ENCODE measurements around the gene KCNK1. TPM values are rescaled to one million over a fixed set of nuclear protein-coding genes. Genes with fewer than 3 reads are reported as not detected.

KCNK1 gene
- total RNA-seq, 1 donor from 2014 or later: 5.6 TPM

- no peaks in the 10 kb centered on the region for H3K36me3 Mint-ChIP-seq (ENCODE audit: low read depth, unreplicated experiment)
- no peak for DNase-seq (ENCODE audit: low spot score)
- H3K27me3 Mint-ChIP-seq (ENCODE audit: unreplicated experiment): peaks cover 5% of the 10 kb centered on the region
- no peaks in the 10 kb centered on the region for H3K9me3 Mint-ChIP-seq (ENCODE audit: unreplicated experiment)
- H3K4me1 Mint-ChIP-seq (ENCODE audit: unreplicated experiment): peaks cover 9% of the 10 kb centered on the region
- no peak for TF ChIP-seq CTCF (IDR thresholded peaks at IDR 0.05; ENCODE audit: unreplicated experiment)
- no peak overlapping the region for H3K4me3 Mint-ChIP-seq (ENCODE audit: unreplicated experiment)
- H3K27ac Mint-ChIP-seq (ENCODE audit: unreplicated experiment): no peak overlapping the region
Measured at GRCh38 chr1:233620065-233620464, 6.2 kb downstream of the KCNK1 start.

GRCh38 chr1:233621923-233622322 is 8.0 kb downstream of the KCNK1 start:
- Mint-ChIP-seq H3K36me3 (ENCODE audit: low read depth, unreplicated experiment) (no peaks in the 10 kb centered on the region), H3K4me1 (ENCODE audit: unreplicated experiment) (no peaks in the 10 kb centered on the region), H3K27me3 (ENCODE audit: unreplicated experiment) (no peaks in the 10 kb centered on the region), H3K9me3 (ENCODE audit: unreplicated experiment) (no peaks in the 10 kb centered on the region), H3K27ac (ENCODE audit: unreplicated experiment) (no peak overlapping the region), H3K4me3 (ENCODE audit: unreplicated experiment) (no peak overlapping the region)
- DNase-seq (ENCODE audit: low spot score): no peak
- TF ChIP-seq CTCF (IDR thresholded peaks at IDR 0.05; ENCODE audit: unreplicated experiment): no peak

GRCh38 chr1:233624289-233624688 is 10.4 kb downstream of the KCNK1 start:
- H3K9me3 Mint-ChIP-seq (ENCODE audit: unreplicated experiment): no peaks in the 10 kb centered on the region
- TF ChIP-seq CTCF (IDR thresholded peaks at IDR 0.05; ENCODE audit: unreplicated experiment): no peak
- H3K4me1 Mint-ChIP-seq (ENCODE audit: unreplicated experiment): no peaks in the 10 kb centered on the region
- DNase-seq (ENCODE audit: low spot score): no peak
- H3K27me3 Mint-ChIP-seq (ENCODE audit: unreplicated experiment): no peaks in the 10 kb centered on the region
- no peak overlapping the region for H3K27ac Mint-ChIP-seq (ENCODE audit: unreplicated experiment)
- H3K4me3 Mint-ChIP-seq (ENCODE audit: unreplicated experiment): no peak overlapping the region
- no peaks in the 10 kb centered on the region for H3K36me3 Mint-ChIP-seq (ENCODE audit: low read depth, unreplicated experiment)

GRCh38 chr1:233625087-233625486 is 11.2 kb downstream of the KCNK1 start:
- no peak for DNase-seq (ENCODE audit: low spot score)
- H3K27me3 Mint-ChIP-seq (ENCODE audit: unreplicated experiment): no peaks in the 10 kb centered on the region
- no peak for TF ChIP-seq CTCF (IDR thresholded peaks at IDR 0.05; ENCODE audit: unreplicated experiment)
- no peak overlapping the region for H3K27ac Mint-ChIP-seq (ENCODE audit: unreplicated experiment)
- no peak overlapping the region for H3K4me3 Mint-ChIP-seq (ENCODE audit: unreplicated experiment)
- no peaks in the 10 kb centered on the region for H3K4me1 Mint-ChIP-seq (ENCODE audit: unreplicated experiment)
- no peaks in the 10 kb centered on the region for H3K36me3 Mint-ChIP-seq (ENCODE audit: low read depth, unreplicated experiment)
- H3K9me3 Mint-ChIP-seq (ENCODE audit: unreplicated experiment): no peaks in the 10 kb centered on the region

GRCh38 chr1:233625510-233625981 is 11.6 kb downstream of the KCNK1 start:
- Mint-ChIP-seq H3K27me3 (ENCODE audit: unreplicated experiment) (no peaks in the 10 kb centered on the region), H3K36me3 (ENCODE audit: low read depth, unreplicated experiment) (no peaks in the 10 kb centered on the region), H3K4me3 (ENCODE audit: unreplicated experiment) (no peak overlapping the region), H3K9me3 (ENCODE audit: unreplicated experiment) (no peaks in the 10 kb centered on the region), H3K27ac (ENCODE audit: unreplicated experiment) (no peak overlapping the region), H3K4me1 (ENCODE audit: unreplicated experiment) (no peaks in the 10 kb centered on the region)
- DNase-seq (ENCODE audit: low spot score): no peak
- no peak for TF ChIP-seq CTCF (IDR thresholded peaks at IDR 0.05; ENCODE audit: unreplicated experiment)
